Measurements from ENCODE around the gene QPCTL. TPM values are rescaled to one million over a fixed set of nuclear protein-coding genes. Genes with fewer than 3 reads are reported as not detected.
A peak's percentile ranks its signal among the peaks of the same experiment; 100 is the strongest.

The QPCTL gene
- total and polyA plus RNA-seq, 2 of the 13 experiments (the other 11 are each of a cell fraction or from before 2014, with no cell fraction given): 16.0 to 19.1 TPM

- TF ChIP-seq GMEB2 (CRISPR knock-in tag; IDR thresholded peaks at IDR 0.05; ENCODE audit: low read depth) (0 out of 2 replicates have a peak, but pooled peaks have one; percentile 21), ZNF737 (CRISPR knock-in tag; IDR thresholded peaks at IDR 0.05; ENCODE audit: borderline replicate concordance) (no peak), BRF2 (CRISPR knock-in tag; IDR thresholded peaks at IDR 0.05) (peak; percentile 54; the same call in 1 of the 2 replicates), ETV5 (CRISPR knock-in tag; IDR thresholded peaks at IDR 0.05; ENCODE audit: borderline replicate concordance) (peak; percentile 72; the same call in 1 of the 2 replicates), ARNTL (CRISPR knock-in tag; IDR thresholded peaks at IDR 0.05) (peak; percentile 83), ZNF564 (CRISPR knock-in tag; IDR thresholded peaks at IDR 0.05) (no peak), ATF2 (CRISPR knock-in tag; IDR thresholded peaks at IDR 0.05) (peak; percentile 58; the same call in 1 of the 2 replicates), ATF1 (CRISPR knock-in tag; IDR thresholded peaks at IDR 0.05) (peak; percentile 73), PAX8 (CRISPR knock-in tag; IDR thresholded peaks at IDR 0.05; ENCODE audit: borderline replicate concordance) (no peak), ZNF282 (IDR thresholded peaks at IDR 0.05; ENCODE audit: partially characterized antibody) (no peak), NFE2 (CRISPR knock-in tag; IDR thresholded peaks at IDR 0.05) (no peak), RBFOX2 (IDR thresholded peaks at IDR 0.05; ENCODE audit: low read depth, low read length) (peak; percentile 76), ZNF354B (CRISPR knock-in tag; IDR thresholded peaks at IDR 0.05) (no peak), MYPOP (CRISPR knock-in tag; IDR thresholded peaks at IDR 0.05) (peak; percentile 49; the same call in 1 of the 2 replicates), LBX2 (CRISPR knock-in tag; IDR thresholded peaks at IDR 0.05; ENCODE audit: borderline replicate concordance) (no peak), ZNF570 (CRISPR knock-in tag; IDR thresholded peaks at IDR 0.05; ENCODE audit: borderline replicate concordance) (no peak), ZNF333 (CRISPR knock-in tag; IDR thresholded peaks at IDR 0.05; ENCODE audit: borderline replicate concordance) (0 out of 2 replicates have a peak, but pooled peaks have one; percentile 37), ZNF703 (CRISPR knock-in tag; IDR thresholded peaks at IDR 0.05; ENCODE audit: borderline replicate concordance) (no peak), ZKSCAN1 (IDR thresholded peaks at IDR 0.05; ENCODE audit: low read length) (0 out of 2 replicates have a peak, but pooled peaks have one; percentile 6), ZNF792 (CRISPR knock-in tag; IDR thresholded peaks at IDR 0.05) (peak; percentile 68), ZNF24 (IDR thresholded peaks at IDR 0.05) (no peak), ZC3H13 (CRISPR knock-in tag; IDR thresholded peaks at IDR 0.05) (0 out of 2 replicates have a peak, but pooled peaks have one; percentile 41), MIER2 (CRISPR knock-in tag; IDR thresholded peaks at IDR 0.05) (0 out of 2 replicates have a peak, but pooled peaks have one; percentile 40), BHLHE40 (IDR thresholded peaks at IDR 0.05; ENCODE audit: low read length) (peak; percentile 89), ZNF878 (CRISPR knock-in tag; IDR thresholded peaks at IDR 0.05) (peak; percentile 75; the same call in 1 of the 2 replicates)
Measured at GRCh38 chr19:45717131-45717982, 24.9 kb downstream of the QPCTL start (continued).
